ENCODE measurements around the gene ATP5MK.
"Not testable (repeated sequence)": the region's sequence is repeated elsewhere in the genome, so short reads cannot be mapped to it uniquely, and the experiment has no call there.

ATP5MK gene, protein sequence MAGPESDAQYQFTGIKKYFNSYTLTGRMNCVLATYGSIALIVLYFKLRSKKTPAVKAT

DNA sequence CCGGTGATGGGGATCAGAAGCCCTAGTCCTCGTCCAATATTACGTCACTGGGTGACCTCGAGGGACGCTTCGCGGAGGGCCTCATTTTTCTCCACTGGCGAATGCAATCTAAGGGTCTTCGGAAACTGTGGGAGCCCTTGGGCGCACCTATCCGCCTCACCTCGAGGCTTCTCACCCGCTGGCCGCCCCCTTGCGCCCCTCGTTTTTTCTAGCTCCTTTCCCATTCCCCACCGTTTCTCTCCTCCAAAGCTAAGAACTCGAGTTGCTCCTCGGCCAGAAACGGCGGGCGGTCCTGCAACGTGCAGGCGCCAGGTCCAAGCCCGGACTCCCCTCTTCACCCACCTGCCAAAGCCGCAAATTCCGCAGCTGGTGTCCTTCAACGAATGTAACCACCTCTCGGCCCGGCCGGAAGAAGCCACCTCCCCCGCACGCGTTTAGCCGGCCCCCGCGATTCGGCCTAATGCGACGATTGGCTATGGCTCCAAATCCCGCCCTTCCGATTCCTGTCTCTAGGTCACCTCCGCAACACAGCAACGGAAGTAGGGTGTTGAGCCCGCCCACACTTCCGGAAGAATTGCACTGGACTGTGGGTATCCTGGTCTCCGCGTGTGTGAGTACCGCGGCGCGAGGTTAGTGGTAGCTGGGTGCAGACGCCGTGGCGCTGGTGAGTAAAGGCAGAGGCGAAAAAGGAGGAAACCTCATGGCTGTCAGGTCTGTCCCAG is at the start of gene ATP5MK, which contains the start of gene PDCD11:
TSS of gene ATP5MK (minus strand) at position 409 of the 722 bp plus-strand sequence. CDS start 4,018 bp downstream, outside the sequence.
TSS of gene PDCD11 (plus strand) at position 560 of the 722 bp plus-strand sequence. CDS start 1,801 bp downstream, outside the sequence.
- peak; percentile 98 for DNase-seq (ENCODE audit: low spot score)

DNA sequence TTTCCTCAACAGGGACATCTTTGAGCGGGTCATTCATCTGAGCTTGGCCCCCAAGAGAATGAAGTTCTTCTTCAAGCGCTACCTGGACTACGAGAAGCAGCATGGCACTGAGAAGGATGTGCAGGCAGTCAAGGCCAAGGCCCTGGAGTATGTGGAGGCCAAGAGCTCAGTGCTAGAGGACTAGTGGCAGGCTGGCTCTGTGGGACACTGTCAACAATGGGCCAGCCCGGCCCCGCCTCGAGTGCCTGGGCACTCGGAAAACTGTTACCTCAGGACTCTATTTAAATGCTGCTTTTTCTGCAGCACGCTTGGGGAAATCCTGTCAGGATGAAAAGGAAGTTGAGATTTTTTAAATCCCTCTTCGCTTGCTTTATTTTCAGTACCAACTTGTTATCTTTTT is 49.1 kb upstream of the ATP5MK start:
- DNase-seq (ENCODE audit: low spot score) = no peak

DNA sequence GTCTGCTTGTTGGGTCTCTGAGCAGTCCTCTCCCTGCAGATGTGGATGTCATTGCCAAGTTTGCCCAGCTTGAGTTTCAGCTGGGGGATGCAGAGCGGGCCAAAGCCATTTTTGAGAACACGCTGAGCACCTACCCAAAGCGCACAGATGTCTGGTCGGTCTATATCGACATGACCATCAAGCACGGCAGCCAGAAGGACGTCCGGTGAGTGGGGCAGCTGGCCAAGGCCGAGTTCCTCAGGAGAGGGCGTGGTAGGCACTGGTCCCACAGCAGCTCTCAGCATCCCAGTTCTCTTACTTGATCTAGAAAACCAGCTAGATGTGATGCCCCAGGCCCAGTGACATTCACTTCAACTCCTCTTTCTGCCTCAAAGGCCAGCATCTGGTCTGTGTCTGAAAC is 48.2 kb upstream of the ATP5MK start:
- no peak for DNase-seq (ENCODE audit: low spot score)

DNA sequence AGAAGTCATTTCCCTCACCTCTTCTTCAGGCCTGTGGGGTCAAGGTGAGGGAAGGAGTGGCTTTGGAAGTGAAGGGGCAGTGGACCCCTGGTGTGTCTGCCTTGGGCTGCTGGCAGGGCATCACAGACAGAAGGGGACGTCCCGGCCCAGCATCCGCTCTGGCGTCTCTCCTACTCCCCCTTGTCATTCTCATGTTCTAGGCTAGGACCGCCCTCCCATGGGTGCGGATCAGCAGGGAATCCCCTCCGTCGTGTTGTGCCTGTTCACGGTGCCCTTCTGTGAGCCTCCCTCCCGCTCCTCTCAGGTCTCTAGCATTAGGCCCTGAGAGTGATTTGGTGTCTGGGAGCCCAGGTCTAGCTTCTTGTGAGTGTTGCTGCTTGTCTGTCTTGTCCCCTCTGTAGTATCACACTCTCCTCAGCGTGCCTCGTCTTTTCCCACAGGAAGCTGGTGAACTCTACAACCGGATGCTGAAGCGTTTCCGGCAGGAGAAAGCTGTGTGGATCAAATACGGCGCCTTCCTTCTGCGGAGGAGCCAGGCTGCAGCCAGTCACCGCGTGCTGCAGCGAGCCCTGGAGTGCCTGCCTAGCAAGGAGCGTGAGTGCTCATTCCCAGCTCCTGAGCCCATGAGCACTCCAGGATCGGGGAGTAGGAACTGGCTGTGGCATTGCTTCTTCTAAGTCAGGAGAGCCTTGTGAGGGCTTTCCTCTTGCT is 47.4 kb upstream of the ATP5MK start:
- no peak for DNase-seq (ENCODE audit: low spot score)

DNA sequence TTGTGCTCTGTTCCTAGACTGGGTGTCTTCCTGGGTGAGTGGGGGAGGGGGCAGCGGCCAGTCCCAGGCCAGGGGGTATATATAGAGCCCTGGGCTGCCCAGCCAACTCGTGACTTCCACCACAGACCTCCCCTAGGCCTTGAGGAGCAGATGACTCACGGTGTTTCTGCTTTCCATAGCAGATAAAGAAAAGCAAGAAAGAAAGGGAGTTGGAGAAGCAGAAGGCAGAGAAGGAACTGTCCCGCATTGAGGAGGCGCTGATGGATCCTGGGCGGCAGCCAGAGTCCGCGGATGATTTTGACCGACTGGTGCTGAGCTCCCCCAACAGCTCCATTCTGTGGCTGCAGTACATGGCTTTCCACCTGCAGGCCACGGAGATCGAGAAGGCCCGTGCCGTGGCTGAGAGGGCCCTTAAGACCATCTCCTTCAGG is 45.8 kb upstream of the ATP5MK start:
- no peak for DNase-seq (ENCODE audit: low spot score)

DNA sequence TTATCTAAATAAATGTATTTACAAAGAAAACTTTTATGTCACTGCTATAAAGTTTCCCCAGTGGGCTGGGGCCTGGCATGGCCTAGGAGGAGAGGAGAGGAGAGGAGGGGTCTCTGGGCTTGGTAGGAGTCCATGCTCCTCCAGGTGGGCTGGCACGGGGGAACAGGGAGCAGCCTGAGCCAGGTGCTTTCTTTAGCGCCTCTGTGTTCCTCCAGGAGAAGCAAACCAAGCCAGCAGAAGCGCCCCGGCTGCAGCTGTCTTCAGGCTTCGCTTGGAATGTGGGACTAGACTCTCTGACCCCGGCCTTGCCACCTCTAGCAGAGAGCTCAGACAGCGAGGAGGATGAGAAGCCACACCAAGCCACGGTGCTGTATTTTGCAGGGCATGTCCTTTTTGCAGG is 45.3 kb upstream of the ATP5MK start:
- DNase-seq (ENCODE audit: low spot score) = no peak

DNA sequence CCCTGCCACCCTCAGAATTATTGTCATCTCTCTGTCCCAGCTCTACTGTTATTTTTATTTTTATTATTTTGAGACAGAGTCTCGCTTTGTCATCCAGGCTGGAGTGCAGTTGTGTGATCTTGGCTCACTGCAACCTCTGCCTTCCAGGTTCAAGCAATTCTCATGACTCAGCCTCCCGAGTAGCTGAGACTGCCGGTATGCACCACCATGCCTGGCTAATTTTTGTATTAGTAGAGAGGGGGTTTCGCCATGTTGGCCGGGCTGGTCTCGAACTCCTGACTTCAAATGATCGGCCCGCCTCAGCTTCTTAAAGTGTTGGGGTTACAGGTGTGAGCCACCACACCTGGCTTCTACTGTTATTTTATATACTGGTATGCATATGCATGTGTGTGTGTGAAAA is 44.9 kb upstream of the ATP5MK start:
- DNase-seq (ENCODE audit: low spot score) = no peak

DNA sequence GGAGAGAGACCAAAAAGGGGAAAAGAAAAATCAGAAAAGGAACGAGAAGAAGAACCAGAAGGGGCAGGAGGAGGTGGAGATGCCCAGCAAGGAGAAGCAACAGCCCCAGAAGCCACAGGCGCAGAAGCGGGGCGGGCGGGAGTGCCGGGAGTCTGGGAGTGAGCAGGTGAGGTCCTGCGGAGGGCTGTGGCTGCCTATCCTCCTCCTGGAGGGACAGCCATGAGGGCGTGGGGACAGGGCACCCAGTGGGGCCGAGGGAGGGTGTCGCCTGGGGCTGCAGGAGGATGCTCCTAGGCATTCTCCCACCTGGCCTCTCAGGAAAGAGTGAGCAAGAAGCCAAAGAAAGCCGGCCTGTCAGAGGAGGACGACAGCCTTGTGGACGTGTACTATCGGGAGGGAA is 44.1 kb upstream of the ATP5MK start:
- DNase-seq (ENCODE audit: low spot score) = no peak

DNA sequence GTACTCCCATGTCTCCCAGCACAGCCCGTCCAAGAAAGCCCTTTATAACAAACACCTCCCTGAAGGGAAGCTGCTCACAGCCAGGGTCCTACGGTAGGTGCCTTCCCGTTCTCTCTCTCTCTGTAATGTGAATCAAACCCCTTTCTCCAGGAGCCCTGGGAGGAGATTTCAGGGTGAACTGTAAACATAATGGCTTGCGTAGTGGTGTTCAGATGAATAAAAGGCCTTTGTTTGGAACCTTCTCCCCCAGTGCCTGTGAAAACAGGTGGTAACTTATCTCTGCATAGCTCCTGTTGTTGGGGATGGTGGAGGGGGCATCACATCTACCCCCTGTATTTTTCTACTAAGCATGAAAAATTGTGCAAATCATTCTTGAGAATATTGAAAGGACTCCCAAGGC is 43.5 kb upstream of the ATP5MK start:
- DNase-seq (ENCODE audit: low spot score) = no peak

DNA sequence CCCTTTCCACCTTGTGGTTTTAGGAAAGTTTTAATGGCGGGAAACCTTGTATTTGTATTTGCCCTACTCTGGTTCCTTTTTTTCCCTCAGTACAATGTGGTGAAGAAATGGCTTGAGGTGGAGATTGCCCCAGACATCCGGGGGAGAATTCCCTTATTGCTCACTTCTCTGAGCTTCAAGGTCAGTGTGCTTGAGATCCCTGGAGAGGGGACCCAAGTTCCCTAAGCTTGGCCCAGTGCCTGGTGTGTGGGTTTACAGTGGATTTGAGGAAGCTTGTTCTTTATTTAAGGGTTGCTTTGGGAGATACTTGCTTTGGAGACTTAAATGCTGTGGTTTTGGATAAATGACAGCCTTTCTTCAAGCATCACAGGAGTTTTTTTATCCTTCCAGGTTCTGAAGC is 37.6 kb upstream of the ATP5MK start:
- DNase-seq (ENCODE audit: low spot score) = no peak

DNA sequence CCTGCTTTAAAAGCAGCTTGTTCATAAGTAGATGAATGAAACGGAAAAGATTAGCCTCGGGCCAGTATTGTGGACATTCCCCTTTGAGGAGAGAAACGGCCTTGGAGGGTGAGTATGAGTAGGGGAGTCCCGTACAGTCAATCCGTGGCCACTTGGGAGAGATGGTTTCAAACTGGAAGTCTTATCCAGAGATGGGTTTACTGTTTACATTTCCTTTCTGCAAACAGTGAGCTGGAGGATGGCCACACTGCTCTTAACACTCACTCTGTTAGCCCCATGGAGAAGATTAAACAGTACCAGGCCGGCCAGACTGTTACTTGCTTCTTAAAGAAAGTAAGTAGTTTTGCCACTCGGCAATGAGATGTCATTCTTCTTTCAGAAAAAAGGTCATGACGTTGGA is 35.6 kb upstream of the ATP5MK start:
- no peak for DNase-seq (ENCODE audit: low spot score)

DNA sequence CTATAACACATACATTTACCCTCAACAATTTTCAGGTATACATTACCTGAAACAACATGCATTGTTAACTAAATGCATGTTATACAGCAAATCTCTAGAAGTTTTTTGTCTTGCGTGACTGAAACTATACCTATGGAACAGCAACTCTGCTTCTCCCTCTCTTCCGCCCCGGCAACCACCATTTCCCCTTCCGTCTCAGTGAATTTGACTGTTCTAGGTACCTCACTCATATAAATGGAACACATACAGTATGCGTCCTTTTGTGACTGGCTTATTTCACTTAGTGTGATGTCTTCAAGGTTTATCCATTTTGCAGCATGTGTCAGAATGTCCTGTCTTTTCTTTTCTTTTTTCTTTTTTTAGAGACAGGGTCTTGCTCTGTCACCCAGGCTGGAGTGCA is 33.4 kb upstream of the ATP5MK start:
- no peak for DNase-seq (ENCODE audit: low spot score)

DNA sequence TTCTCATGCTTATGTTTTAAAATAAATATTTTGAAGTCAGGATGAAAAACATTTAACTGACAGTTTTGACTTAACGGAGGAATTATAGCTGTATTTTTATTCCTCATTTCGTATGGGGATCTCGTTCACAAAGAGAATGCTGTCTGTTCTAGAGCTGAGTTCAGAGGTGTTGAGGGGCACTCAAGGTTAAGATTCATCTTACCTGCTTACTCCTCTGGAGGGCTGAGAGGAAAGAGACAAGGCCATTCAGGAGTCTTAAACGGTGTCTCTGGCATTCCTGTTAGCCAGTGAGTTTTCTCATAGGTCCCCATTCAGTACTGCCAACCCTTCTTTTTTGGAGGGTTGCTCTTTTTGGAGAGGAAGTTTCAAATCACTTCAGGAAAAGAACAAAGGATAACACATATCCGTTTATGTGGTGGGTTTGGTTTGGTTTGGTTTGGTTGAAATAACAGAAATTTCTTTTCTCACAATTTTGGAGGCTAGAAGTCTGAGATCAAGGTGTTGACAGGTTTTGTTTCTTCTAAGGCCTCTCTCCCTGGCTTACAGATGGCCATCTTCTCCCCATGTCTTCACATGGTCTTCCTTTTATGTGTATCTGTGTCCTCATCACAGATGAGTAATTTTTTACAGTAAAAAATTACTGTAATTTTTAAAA is 32.8 kb upstream of the ATP5MK start:
- no peak for DNase-seq (ENCODE audit: low spot score)

DNA sequence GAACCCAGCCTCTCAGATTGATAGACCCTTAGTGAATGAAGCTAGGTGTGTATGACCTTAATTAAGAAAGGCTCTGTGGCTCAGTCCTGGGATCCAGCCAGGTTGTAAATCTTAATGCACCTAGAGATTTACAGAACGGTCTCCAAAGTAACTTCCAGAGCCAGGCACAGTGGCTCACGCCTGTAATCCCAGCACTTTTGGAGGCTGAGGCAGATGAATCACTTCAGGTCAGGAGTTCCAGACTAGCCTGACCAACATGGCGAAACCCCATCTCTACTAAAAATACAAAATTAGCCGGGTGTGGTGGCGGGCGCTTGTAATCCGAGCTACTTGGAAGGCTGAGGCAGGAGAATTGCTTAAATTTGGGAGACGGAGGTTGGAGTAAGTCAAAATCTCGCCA is 31.6 kb upstream of the ATP5MK start:
- no peak for DNase-seq (ENCODE audit: low spot score)

DNA sequence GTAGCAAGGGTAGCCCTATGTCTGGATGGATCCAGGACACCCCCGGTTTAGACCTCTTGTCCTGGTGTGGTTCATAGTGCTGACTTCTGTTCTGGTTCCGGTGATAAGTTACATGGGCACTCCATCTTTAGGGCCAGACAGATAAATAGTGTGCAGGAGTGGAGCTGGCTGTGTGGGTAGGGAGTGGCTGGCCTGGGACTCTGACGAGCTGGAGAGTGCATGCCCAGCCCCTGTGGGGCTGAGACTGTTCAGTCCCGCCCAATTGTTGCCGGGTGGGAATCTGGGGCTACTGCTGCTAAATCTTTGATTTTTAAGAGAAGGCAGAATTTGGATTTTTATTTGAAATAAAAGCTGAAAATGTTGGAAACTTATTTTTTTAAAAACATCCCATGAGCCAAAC is 27.5 kb upstream of the ATP5MK start:
- DNase-seq (ENCODE audit: low spot score) = no peak

DNA sequence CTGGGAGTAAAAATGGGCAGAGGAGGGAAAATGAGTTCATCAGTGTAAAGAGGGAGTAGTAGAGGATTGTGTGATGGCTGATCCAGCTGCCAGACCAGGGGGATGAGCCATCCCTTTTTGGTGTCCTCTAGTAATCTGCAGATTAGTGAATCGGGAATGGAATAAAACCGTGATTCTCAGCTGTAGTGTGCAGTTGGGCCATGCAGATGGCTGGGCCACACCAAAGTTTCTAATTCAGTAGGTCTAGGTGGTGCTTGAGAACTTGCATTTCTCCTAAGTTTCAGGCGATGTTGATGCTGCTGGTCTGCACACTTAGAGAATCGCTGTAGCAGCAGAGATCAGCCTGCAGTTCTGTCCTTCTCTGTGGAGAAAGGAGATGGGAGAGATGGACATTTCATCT is 22.8 kb upstream of the ATP5MK start:
- DNase-seq (ENCODE audit: low spot score) = no peak

DNA sequence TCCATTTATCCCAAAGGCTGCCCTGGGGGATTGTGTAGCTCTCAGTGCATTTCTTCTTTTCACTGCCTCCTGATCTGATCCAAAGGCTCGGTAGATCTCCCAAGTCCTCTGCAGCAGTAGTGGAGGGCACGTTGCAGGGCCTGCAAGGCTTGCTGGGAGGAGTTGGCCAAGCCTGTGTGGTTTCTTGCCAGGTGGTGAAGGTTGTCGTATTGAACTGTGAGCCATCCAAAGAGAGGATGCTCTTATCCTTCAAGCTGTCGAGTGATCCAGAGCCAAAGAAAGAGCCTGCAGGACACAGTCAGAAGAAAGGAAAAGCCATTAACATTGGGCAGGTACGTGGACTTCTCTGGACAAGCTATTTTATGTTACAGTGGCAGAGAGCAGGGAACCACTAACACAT is 21.3 kb upstream of the ATP5MK start:
- no peak for DNase-seq (ENCODE audit: low spot score)

DNA sequence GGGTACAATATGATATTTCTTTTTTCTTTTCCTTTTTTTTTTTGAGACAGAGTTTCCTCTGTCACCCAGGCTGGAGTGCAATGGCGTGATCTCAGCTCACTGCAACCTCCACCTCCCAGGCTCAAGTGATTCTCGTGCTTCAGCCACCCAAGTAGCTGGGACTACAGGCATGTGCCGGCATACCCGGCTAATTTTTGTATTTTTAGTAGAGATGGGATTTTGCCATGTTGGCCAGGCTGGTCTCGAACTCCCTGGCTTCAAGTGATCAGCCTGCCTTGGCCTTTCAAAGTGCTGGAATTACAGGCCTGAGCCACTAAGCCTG is 20.8 kb upstream of the ATP5MK start:
- not testable (repeated sequence) for DNase-seq (ENCODE audit: low spot score)

DNA sequence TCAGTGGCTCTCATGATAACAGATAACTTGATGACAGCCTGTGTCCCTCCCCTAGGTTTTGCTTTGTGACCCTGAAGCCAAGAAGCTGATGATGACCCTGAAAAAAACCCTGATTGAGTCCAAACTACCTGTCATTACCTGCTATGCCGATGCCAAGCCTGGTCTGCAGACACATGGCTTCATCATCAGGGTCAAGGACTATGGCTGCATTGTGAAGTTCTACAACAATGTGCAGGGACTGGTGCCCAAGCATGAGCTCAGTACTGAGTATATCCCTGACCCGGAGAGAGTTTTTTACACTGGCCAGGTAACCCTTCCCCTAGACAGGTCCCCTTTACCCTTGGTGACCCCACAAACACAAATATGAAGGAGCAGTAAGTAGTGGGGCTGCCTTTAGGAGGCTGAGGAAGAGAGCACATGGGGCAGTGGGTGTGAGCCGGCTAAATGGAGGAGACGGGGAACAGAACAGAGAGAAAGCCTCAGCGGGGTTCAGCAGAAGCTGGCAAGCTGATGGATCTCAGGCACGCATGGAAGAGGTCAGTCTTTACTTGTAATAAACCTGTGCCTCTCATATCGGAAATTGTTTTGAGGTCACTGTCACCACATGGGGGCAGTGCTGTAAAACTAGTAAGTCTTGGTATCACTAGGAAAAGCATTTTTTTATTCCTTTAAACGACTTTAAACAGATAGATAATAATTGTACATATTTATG is 20.3 kb upstream of the ATP5MK start:
- peak; percentile 66 for DNase-seq (ENCODE audit: low spot score)

DNA sequence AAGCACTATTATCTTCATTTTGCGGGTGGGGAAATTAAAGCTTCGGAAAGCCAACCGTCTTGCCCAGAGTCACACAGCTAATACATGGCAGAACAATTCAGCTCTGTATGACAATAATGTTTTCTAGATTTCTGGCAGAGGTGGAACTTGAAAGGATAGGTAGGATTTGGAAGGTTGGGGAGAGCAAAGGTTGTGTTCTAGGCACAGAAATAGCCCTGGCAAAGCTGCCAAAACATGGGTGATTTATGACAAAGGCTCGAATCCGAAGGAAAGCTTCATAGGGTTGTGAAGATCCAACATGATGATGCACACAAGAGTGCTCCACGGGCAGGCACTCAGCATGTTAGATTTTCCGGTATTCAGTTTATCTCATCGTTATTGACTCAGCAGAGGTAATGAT is 19.3 kb upstream of the ATP5MK start:
- DNase-seq (ENCODE audit: low spot score) = no peak

DNA sequence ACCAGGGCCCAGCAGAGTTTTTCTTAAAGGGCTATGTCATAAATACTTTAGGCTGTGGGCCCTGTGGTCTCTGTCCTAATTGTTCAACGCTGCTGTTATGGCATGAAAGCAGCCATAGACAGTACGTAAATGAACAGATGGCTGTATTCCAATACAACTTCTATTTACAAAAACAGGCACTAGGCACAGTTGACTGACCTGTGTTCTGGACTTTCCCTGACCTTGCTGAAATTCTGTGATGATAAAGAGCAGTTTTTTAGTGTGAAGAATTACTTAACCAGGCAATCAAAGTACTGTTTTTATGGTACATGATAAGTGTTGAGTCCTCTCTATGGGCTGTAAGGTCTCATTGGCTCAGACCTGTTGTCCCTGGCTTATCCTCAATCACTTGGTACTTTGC is 17.3 kb upstream of the ATP5MK start:
- DNase-seq (ENCODE audit: low spot score) = no peak

DNA sequence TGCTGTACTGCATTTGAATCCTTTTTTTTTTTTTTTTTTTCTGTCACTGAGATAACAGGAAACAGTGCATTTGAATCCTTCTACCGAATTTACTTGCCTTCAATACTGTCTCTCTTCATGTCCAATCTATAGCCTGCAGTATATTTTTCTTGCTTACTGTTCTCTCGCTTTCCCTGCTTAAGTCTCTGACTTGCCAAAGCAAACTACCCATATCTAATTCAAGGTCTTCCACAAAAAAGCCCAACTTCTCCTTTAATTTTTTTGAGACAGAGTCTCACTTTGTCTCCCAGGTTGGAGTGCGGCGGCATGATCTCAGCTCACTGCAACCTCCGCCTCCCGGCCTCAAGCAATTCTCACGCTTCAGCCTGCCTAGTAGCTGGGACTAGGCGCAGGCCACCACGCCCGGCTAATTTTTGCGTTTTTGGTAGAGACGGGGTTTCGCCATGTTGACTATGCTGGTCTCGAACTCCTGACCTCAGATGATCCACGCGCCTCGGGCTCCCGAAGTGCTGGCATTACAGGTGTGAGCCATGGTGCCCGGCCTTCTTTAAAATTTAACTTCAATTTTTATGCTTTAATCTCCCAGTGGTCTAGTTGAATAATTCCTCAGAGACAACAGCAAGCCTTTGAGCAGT is 1.0 kb upstream of the ATP5MK start:
- DNase-seq (ENCODE audit: low spot score) = no peak
